Measurements from ENCODE around the gene FADS1.

The FADS1 gene

GRCh38 chr11:61851113-61851899 lies 34.5 kb upstream of the FADS1 start:
- TF ChIP-seq ZFX (IDR thresholded peaks at IDR 0.05) (no peak), CTCF (conservative IDR thresholded peaks at IDR 0.05) (no peak)
- no peak overlapping the region for H3K27ac ChIP-seq

- TF ChIP-seq CTCF (conservative IDR thresholded peaks at IDR 0.05) = no peak
- TF ChIP-seq ZFX (IDR thresholded peaks at IDR 0.05) = no peak
- H3K27ac ChIP-seq = no peak overlapping the region
Measured at GRCh38 chr11:61850687-61851086, 33.9 kb upstream of the FADS1 start.

- TF ChIP-seq CTCF (conservative IDR thresholded peaks at IDR 0.05) (no peak), ZFX (IDR thresholded peaks at IDR 0.05) (no peak)
- no peak overlapping the region for H3K27ac ChIP-seq
Measured at GRCh38 chr11:61848631-61849030, 31.8 kb upstream of the FADS1 start.

GRCh38 chr11:61847914-61848581 lies 31.2 kb upstream of the FADS1 start:
- TF ChIP-seq ZFX (IDR thresholded peaks at IDR 0.05) = no peak
- no peak overlapping the region for H3K27ac ChIP-seq

- TF ChIP-seq ZFX (IDR thresholded peaks at IDR 0.05) = no peak
- TF ChIP-seq CTCF (conservative IDR thresholded peaks at IDR 0.05) = no peak
- H3K27ac ChIP-seq = no peak overlapping the region
Measured at GRCh38 chr11:61846362-61847020, 29.7 kb upstream of the FADS1 start.

- no peak for TF ChIP-seq ZFX (IDR thresholded peaks at IDR 0.05)
- no peak for TF ChIP-seq CTCF (conservative IDR thresholded peaks at IDR 0.05)
- H3K27ac ChIP-seq = no peak overlapping the region
Measured at GRCh38 chr11:61844909-61845565, 28.2 kb upstream of the FADS1 start.

GRCh38 chr11:61842528-61842820 lies 25.7 kb upstream of the FADS1 start:
- no peak overlapping the region for H3K27ac ChIP-seq
- TF ChIP-seq CTCF (conservative IDR thresholded peaks at IDR 0.05) (no peak), ZFX (IDR thresholded peaks at IDR 0.05) (no peak)
